Endothelial cell of umbilical vein (primary cell): Measurements from ENCODE around the gene ZNF708.

Source experiments
- CTCF ChIP-seq, 2 donors: IDR thresholded peaks; 1 replicate in 1 of 2; 2 replicates in 1 of 2; pipeline ENCODE4 v1.5.1; 2011; ENCODE audit warnings: low read length in 2 of 2, mild to moderate bottlenecking in 2 of 2, moderate library complexity in 2 of 2, control low read depth in 1 of 2, inconsistent platforms in 1 of 2, low read depth in 1 of 2; ENCODE audit not compliant: insufficient read depth in 1 of 2; ENCODE audit errors: extremely low read depth in 1 of 2
- GATA2 ChIP-seq: IDR thresholded peaks from 2 replicates; pipeline ENCODE4 v1.7.0; 2011; ENCODE audit warnings: low read depth, mild to moderate bottlenecking, moderate library complexity, mixed read lengths, low read length; ENCODE audit not compliant: insufficient read length, insufficient read depth
- MAX ChIP-seq: IDR thresholded peaks from 2 replicates; pipeline ENCODE4 v1.6.1; 2011; ENCODE audit not compliant: insufficient read depth, insufficient read length
- MYC ChIP-seq: IDR thresholded peaks from one replicate; pipeline ENCODE4 v1.6.1; 2011; ENCODE audit warnings: mild to moderate bottlenecking, low read depth, low read length
- POLR2A ChIP-seq: IDR thresholded peaks from 2 replicates; pipeline ENCODE4 v1.6.1; 2012; ENCODE audit warnings: low read depth, mild to moderate bottlenecking, control low read depth, low read length
- POLR2AphosphoS5 ChIP-seq: IDR thresholded peaks from 2 replicates; pipeline ENCODE4 v1.6.1; 2012; ENCODE audit warnings: low read depth, mild to moderate bottlenecking, control low read depth, low read length, moderate library complexity; ENCODE audit not compliant: insufficient read depth

DNA sequence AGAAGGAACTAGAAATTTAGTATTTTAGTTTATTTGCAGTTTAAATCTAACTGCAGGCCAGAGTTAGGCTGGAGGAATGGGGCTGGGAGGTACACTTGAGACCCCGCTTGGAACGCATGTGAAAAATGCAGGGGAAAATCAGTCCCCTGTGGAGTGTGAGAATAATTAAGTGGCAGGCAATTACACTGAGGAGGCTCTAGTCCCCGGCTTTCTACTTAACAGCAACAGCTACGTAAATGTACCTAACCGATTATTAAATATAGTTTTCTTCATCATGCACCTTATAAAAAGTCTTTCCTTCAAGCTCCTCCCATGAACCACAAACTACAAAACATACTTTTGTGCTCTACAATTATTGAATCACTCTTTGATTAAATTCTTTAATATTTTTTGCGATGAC is 804 bp downstream of the ZNF708 start:
- TF ChIP-seq POLR2A (no peak), CTCF (IDR thresholded peaks at IDR 0.05; ENCODE audit: extremely low read depth in 1 of 2, insufficient read depth in 1 of 2, low read depth in 1 of 2, low read length in 2 of 2) (no peak), POLR2AphosphoS5 (no peak), MYC (no peak), MAX (no peak), GATA2 (no peak)
